HG03045 (cell line): ENCODE results near the gene SLC1A7.
"Not testable (repeated sequence)": the region's sequence is repeated elsewhere in the genome, so short reads cannot be mapped to it uniquely, and the experiment has no call there.

Experiments
- ATAC-seq: cut with Tn5 transposase; IDR thresholded peaks from one replicate; pipeline ENCODE4 v1.9.1; 2021; ENCODE audit warnings: mild to moderate bottlenecking, moderate library complexity; ENCODE audit not compliant: unreplicated experiment

Gene SLC1A7

DNA sequence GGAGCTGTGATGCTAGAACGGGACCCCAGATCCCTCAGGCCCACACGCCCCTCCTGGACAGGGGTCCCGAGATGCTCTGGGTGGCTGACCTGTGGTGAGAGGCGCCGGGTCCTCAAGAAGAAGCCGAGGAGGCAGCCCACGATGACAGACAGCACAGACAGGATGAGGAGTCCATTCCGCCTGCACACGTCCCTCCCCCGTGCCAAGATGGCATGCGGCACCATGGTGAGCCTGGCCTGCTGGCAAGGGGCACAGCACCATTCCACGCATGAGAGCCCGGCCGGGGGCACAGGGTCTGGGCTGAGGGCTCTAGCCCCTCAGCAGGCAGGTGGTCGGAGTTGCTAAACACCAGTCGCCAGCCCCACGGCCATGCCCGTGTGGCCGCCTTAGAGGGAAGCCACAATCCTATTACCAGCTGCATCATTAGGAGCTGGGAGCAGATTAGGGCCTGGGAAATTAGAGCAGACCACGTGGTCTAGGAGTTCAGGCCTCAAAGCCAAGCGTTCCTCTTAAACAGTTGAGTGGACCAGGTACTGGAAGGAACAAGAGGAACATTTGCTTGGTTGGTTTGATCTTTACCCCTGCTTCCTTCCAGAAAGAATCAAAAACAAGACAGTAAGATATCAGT, at the start of gene SLC1A7:
Gene SLC1A7 (minus strand): TSS at position 413 of the 628 bp plus-strand sequence. CDS start 189 bp downstream, at position 224.
- no peak for ATAC-seq

DNA sequence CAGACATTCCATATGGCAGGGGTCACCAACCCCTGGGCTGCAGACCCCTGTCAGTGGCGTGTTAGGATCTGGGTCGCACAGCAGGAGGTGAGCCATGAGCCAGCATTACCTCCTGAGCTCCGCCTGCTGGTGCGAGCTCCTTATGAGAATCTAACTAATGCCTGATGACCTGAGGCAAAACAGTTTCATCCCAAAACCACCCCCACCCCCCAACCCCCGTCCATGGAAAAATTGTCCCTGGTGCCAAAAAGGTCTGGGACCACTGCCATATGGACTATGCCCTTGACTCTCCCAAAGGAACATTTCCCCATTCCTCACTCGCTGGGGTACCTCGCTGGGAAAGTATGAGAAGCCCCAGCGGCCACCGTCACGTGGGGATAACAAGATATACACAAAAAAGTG, 47.8 kb upstream of the SLC1A7 start:
- ATAC-seq, result no peak

DNA sequence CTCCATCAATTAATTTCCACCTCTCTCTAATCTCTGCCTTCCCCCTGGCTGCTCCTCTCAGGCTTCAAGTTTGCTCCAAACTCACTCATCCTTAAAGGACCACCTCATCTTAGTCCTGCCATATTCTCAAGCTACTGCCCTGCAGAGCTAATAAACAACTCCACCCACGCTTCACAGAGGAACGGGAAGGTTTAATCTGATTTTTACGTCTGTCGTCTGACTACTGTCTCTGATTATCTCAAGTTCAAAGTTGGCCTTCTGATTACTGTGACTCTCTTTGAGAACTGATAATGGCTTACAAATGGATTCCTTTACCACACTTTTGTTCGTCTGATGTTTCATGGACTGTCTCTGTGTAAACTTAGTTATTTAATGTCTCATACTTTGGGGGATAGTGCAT, 46.6 kb upstream of the SLC1A7 start:
- no peak for ATAC-seq

DNA sequence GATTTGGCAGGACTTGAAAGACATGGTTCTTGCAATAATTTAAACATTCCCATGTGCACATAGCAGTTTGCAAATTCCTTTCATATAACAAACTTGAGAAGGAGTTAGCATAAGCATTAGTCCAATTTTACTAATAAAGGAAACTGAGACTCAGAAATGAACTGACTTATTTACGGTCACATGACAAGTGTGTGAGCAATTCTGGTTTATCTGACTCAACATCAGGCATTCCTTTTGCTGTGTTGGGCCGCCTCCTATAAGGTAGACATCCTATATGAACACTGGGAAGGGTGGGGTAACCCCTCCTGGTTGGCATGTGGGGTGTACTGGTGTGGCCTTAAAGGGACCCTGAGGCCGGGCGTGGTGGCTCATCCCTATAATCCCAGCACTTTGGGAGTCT, 45.7 kb upstream of the SLC1A7 start:
- ATAC-seq, result no peak

DNA sequence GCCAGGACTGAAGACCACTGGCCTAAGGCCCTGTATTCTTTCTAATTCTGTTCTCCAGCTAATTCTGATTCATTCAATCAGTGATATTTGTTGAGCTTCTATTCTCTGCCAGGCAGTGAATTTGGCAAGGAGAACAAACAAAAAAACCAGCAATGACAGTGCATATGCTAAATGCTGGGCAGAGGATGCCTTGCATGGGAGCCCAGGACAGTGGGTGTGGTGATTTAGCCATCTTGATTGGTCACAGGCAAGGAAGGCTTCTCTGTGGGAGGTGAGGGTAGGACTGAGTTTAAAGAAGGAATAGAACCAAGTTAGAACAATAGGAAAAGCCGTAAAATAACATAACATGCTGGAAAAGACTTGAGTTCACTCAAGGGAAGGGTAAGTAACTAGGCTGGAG, 45.0 kb upstream of the SLC1A7 start:
- no peak for ATAC-seq

DNA sequence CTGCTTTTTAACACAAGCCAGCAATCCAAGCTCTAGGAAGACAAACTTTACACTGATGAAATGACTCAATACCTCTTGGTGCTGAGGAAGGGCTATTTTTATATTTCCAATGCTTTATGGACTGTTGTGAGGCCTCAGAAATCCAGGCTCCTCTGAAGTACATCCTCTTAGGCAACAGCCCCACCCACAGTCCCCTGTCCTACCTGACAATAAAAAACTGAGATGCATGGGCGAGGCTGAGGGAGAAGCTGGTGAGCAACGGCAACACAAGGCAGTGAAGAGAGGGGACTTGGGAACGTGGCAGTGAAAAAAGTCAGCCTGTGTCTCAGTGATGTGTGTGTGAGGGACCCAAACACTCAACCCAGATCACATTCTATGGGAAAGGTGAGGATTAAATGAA, 44.1 kb upstream of the SLC1A7 start:
- ATAC-seq, result no peak

DNA sequence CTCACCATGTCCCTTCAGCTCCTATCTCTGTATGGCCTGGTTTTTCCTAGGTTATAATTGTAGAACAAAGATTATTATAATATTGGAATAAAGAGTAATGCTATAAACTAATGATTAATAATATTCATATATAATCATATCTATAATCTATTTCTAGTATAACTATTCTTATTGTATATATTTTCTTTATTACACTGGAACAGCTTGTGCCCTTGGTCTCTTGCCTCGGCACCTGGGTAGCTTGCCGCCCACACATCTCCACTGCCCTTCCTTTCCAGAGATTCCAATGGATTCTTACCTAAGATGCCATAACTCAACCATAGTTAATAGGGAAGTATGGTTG, 43.5 kb upstream of the SLC1A7 start:
- not testable (repeated sequence) for ATAC-seq

DNA sequence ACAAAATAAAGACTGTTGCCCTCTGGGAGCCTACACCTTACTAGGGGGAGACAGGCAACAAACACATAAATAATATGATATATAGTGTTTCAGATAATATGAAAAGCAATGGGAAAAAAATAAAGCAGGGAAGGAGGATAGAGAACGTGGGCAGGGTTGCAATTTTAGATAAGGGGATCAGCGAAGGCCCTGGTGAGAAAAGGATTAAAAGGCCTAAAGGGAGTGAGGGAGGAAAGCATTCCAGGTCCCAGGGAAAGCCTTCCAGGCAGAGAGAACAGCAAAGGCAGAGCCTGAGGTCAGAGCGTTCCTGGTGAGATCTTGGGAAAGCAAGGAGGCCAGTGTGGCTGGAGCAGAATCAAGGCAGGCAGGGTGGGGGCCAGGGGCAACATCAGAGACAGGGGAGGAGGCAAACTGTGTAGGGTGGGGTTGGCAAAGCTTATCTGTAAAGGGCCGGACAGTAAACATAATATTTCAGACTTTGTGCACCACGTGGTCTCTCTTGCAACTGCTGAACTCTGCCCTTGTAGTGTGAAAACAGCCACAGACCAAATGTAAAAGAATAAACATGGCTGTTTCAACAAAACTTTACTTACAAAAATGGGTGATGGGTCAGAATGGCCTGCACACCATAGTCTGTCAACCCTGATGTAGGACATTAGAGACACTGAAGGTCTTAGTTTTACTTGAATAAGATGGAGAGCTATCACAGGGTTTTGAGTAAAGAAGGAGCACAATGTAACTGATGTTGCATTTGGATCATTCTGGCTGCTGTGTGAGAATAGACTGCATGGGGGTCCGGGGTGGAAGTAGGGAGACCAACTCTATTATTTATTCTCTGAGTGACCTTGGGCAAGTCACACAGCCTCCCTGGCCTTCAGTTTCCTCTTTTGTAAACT, 40.9 kb upstream of the SLC1A7 start:
- ATAC-seq, result no peak

DNA sequence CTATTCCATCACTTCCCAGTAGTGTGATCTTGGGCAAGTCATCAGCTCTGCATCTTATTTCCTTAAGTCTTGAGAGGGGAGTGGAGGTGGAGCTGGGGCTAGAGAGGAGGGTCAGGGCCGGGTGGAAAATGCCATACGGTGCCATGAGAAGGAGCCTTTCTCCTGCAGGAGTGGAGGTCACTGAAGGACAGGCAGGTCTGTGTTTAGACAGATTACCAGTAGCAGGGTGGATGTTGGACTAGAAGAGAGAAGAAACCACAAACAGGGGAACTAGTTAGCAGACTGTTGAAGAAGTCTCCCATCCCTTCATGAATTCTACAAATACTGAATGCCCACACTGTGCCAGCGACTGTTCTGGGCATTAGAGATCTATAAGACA, 40.3 kb upstream of the SLC1A7 start:
- ATAC-seq, result no peak

DNA sequence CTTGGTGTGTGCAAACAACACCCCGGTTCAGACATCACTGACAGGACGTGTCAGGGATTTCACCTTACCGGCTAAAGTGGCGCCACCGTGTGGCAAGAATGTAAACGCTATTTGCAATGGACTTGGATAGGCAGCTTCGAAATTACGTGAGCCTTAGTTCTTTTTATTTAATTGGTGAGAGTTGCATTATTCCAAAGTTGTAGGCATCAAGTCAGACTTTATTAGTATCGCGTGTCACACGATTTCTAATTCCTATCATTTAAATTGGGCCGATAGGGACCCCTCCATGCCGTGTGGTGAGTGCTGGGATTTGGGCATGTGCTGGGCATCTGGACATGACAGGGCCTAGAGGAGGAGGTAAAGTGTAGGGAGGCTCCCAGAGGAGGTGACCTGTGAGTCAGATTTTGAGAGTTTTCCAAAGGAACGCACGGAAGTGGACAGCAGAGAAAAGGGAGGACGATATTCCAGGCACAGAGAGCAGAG, 39.7 kb upstream of the SLC1A7 start:
- no peak for ATAC-seq

DNA sequence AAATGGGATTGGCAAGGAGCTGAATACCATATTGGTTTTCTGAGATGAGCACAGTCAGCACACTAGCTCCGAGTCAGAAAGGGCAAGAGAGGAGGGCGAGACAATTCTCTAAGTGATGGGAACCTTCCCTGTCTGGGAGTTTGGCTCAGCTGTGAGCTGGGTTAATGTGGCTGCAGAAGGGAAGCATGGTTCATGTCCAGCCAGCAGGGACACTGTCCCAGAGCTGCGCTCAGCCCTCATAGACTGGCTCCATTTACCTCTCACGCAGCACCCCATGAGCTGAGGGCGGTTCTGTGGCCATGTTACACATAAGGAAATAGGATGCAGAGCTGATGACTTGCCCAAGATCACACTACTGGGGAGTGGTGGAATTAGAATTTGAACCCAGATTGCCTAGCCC, 38.5 kb upstream of the SLC1A7 start:
- no peak for ATAC-seq

DNA sequence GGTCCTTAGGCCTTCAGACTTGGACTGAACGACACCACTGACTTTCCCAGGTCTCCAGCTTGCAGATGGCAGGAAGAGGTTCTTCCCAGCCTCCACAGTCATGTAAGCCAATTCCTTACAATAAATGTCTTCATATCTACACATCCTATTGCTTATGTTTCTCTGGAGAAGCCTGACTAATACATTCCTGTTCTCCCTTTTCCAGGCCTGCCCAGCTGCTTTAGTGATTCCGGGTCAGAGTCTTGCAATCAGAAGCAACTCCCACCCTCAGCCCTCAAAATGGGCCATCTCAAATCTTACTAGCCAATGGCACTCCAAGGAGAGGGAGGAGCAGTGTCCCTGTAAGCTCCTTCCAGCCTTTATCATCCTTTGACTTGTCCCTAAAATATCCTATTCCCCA, 37.8 kb upstream of the SLC1A7 start:
- ATAC-seq, result no peak

DNA sequence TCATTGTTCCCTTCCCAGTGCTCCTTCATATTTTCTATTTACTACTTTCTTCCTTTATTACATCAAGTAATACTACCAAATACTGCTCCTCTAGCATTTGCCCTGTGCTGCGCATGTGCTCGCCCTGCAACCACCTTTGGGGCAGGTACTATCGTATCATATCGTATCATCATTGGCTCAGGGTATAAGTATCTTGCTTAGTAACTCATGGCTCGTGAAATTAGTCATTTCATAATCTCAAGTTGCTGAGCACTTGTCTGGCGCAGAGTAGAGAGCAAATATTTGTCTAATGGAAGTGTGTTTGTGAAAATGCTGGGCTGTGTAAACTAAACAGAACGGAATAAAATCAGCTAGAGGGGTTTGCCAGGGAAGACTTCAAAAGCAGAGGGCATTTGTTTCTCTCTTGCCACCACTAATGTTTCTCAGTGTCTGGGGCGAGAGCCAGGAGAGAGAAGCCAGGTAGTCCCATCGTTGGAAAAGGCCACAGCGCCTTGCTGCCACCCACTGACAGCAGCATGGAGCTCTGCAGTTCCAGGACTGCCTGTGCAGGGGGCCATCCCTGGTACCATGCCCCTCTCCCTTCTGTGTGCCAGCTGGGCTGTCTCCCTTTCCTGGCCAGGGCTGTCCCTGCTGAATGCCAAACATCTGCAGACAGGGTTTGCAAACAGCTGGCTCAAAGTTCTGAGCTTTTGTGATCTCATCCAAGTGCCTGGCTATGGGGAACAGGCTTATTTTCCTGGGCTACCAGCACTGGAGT, 34.2 kb upstream of the SLC1A7 start:
- no peak for ATAC-seq

DNA sequence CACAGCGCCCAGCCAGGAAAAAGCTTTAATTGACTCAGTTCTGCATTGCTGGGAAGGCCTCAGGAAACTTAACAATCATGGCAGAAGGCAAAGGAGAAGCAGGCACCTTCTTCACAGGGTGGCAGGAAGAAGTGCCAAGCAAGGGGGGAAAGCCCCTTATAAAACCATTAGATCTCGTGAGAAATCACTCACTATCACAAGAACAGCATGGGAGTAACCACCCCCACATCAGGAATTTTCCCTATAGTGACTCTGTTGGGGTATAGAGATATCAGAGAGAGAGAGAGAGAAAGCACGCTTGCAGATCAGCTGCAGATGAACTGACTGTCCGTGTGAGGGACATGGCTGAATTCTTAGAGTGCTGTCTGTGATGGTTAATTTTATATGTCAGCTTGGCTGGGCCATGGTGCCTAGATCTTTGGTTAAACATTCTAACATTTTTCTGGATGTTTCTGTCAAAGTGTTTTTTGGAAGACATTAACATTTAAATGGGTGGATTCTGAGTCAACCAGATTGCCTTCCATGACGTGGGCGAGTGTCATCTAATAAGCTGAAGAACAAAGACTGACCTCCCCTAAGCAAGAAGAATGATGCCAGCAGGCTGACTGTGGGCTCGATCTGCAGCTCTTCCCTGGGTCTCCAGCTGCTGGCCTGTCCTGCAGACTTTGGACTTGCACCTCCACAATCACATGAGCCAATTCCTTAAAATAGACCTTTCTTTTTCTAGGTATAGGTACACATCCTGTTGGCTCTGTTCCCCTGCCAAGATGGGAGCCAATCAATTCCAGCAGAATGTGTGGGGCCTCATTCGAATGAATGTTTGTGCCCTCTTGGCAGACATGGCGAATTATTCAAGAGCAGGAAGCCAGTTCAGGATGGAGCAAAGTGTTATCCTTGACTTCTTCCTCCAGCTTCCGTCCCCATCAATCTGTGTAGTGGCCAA, 32.8 kb upstream of the SLC1A7 start:
- ATAC-seq, result no peak

DNA sequence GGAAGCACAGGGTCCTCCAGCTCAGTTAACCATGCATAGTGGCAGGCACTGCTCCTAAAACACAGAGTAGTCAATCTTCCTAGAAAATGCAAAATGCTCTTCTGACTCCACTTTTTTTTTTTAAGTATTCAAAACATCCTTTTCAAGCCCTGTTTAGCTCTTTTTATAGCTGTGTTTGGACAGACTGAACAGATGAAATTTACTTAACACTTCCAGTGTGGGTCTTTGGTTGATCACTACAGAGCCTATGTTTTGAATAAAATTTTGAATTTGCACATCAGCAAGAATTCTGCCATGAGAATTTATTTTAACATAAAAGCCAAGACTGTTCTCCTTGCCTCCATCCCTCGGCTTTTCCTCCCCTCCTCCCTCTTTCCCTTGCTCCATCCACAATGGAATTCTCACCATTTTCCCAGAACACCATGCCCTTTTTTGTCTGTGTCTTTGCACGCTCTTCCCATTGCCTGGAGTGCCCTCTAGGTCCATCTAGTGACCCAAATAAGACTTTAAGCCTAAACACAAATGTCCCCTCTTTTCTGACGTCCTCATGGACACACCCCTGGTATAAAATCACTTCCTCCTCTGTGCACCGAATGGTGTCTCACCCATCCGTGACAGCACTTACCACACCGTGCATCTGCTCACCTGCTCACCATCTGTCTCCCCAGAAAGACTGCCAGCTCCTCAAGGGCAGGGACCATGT, 30.1 kb upstream of the SLC1A7 start:
- ATAC-seq, result no peak

DNA sequence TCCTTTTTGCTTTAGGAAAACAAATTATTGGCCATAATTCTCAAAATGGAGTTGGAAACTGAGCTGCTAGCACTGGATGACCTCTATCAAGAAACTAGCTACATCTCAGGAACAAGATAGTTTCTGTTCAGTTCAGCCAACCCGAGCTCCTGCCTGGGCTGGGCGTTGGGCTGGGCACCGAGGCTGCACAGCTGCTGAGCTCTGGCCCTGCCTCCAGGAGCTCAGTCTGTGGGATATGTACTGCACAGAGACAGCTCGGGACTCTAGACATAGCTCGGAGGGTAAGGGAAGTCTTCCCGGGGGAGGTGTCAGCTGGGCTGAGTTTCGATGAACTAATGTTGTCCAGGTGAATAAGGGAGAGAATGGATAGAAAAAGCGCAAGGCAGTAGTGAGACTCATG, 24.5 kb upstream of the SLC1A7 start:
- ATAC-seq, result no peak

DNA sequence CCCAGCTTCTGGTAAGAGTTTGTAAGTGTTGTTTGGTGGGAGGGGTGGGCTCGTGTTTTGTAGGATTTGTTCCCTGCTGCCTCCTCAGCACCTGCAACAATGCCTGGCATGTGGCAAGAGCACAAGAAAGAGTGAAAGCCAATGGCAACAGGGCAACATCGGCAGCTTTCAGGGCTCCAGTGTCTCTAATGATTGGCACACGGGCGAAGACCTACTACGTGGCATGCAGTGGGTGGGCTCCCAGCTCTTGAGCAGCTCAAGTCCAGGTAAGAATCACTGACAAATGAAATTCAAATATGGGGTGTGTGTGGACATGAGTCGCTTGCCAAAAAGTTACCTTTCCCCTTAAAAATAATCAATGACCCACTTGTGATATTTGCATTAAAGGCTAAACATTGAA, 23.9 kb upstream of the SLC1A7 start:
- ATAC-seq, result no peak

DNA sequence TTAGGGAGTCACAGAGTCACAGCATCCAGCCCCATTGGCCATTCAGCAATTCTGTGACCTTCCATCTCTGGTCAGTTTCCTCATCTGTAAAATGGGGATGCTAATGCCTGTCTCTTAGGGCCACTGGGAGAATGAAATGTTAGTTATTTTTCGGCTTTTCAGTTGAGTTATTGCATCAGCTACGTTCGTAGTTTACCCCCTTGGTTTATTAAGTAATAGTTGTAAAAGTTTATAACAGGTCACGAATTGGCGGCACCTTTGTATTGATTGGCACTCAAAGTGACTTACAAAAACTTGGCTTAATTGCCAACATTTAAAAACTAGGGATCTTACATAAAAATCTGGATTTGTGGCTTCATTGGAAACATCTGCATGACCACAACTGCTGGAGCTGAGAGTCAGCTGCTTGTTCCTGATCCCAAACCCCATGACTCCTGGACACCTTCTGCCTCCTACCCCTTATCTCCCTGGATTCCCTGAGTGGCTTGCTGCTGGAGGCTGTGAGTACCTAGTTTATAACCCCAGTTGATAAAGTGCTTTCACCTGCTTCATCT, 23.0 kb upstream of the SLC1A7 start:
- no peak for ATAC-seq

DNA sequence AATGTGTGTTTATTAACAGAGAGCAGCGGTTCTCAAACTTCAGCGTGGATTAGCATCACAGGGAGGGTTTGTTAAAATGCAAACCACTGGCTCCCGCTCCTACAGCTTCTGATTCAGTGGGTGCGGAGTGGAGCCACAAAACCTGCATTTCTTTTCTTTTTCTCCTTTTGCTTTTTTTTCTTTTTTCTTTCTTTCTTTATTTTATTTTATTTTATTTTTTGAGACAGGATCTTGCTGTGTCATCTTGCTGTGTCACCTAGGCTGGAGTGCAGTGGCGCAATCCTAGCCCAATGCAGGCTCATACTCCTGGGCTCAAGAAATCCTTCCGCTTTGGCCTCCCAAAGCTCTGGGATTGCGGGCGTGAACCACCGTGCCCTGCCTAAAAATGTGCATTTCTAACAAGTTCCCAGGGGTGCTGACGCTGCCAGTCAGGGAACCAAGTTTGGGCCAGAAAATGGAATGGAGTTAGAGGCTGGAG, 20.9 kb upstream of the SLC1A7 start:
- no peak for ATAC-seq

DNA sequence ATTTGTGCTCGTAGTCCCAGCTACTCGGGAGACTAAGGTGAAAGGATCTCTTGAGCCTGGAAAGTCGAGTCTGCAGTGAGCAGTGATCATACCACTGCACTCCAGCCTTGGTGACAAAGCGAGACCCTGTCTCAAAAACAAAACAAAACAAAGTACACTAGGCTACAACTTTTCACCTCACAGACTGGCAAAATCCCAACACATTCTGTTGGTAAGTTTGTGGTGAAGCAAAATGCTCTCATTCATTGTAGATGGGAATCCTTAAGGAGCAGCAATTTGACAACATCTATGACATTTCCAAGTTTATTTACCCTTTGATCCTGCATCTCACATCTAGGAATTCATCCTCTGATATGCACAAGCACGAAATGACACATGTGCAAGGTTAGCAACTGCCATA, 20.2 kb upstream of the SLC1A7 start:
- ATAC-seq, result no peak
